PC-3 (cell line): ENCODE data around the gene CD44.

Experiments used
- EZH2 ChIP-seq: fragments of 300-600 bp; sonication (generic); IDR thresholded peaks from one replicate; pipeline ENCODE4 v1.6.1; 2017; ENCODE audit warnings: antibody characterized with exemption, mild to moderate bottlenecking, low read length; ENCODE audit not compliant: unreplicated experiment
- TF ChIP-seq, protein P1 (sequence below): fragments of 300-600 bp; sonication (generic); conservative IDR thresholded peaks from 2 replicates; pipeline ENCODE4 v1.5.1; 2017; ENCODE audit warnings: antibody characterized with exemption, low read depth, mild to moderate bottlenecking, low read length

GRCh38 chr11:35143297-35144135 lies 4.5 kb downstream of the CD44 start:
- TF ChIP-seq, protein P1, sequence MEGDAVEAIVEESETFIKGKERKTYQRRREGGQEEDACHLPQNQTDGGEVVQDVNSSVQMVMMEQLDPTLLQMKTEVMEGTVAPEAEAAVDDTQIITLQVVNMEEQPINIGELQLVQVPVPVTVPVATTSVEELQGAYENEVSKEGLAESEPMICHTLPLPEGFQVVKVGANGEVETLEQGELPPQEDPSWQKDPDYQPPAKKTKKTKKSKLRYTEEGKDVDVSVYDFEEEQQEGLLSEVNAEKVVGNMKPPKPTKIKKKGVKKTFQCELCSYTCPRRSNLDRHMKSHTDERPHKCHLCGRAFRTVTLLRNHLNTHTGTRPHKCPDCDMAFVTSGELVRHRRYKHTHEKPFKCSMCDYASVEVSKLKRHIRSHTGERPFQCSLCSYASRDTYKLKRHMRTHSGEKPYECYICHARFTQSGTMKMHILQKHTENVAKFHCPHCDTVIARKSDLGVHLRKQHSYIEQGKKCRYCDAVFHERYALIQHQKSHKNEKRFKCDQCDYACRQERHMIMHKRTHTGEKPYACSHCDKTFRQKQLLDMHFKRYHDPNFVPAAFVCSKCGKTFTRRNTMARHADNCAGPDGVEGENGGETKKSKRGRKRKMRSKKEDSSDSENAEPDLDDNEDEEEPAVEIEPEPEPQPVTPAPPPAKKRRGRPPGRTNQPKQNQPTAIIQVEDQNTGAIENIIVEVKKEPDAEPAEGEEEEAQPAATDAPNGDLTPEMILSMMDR, result no peak
- TF ChIP-seq EZH2, result no peak
